PFSK-1 (cell line): ENCODE data around the gene LDAH.

ENCODE experiments used
- SIN3A ChIP-seq: IDR thresholded peaks from 2 replicates; pipeline ENCODE4 v1.6.1; 2012; ENCODE audit warnings: mild to moderate bottlenecking, low read length, moderate library complexity, borderline replicate concordance; ENCODE audit not compliant: insufficient read depth
- TF ChIP-seq, protein P1 (sequence below), 2 experiments: IDR thresholded peaks; 2 replicates each; pipeline versions ENCODE4 v1.6.1 to v1.8.0; 2011 to 2012; ENCODE audit warnings: low read depth in 2 of 2, low read length in 2 of 2, control low read depth in 1 of 2, inconsistent platforms in 1 of 2, mild to moderate bottlenecking in 1 of 2, moderate library complexity in 1 of 2; ENCODE audit not compliant: insufficient read depth in 1 of 2

DNA sequence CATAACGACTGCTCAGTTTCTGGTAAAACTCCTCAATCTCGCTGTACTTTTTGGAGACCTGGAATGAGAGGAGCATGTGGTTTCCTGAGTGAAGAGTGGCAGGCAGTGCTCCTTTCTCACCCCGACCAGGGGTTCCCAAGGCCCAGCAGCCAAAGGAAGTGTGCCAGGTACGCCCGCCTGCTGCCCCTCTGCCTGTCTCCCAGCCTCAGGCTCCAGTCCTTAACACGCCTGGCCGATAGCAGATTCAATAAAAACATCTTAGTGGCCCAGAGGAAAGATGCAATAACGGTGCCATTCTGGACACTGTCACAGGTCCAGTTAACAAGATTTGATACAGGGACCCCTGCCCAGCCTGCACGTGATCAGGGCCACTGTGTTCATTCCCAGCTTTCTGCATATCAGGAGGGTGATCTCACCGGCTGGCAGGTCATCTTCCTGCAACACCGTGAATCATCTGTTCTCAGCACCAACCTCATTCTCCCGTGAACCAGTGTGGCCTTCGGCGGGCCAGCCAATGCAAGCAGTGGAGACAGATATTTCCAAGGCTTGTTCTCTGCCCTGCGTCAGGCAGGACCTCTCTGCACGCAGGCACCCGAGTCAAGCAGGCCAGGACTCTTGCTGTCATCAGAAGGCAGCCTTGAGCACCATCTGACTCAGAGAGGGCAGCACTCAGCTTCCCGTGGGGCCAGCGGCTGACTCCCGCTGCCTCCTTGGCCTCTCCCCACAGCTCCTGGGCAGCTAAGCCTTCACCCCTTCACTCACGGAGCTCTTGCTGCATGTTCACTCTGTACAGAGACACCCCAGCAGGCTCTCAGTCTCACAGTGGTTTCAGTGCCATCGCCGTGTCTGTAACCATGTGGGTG is 181.5 kb downstream of the LDAH start:
- TF ChIP-seq, protein P1, sequence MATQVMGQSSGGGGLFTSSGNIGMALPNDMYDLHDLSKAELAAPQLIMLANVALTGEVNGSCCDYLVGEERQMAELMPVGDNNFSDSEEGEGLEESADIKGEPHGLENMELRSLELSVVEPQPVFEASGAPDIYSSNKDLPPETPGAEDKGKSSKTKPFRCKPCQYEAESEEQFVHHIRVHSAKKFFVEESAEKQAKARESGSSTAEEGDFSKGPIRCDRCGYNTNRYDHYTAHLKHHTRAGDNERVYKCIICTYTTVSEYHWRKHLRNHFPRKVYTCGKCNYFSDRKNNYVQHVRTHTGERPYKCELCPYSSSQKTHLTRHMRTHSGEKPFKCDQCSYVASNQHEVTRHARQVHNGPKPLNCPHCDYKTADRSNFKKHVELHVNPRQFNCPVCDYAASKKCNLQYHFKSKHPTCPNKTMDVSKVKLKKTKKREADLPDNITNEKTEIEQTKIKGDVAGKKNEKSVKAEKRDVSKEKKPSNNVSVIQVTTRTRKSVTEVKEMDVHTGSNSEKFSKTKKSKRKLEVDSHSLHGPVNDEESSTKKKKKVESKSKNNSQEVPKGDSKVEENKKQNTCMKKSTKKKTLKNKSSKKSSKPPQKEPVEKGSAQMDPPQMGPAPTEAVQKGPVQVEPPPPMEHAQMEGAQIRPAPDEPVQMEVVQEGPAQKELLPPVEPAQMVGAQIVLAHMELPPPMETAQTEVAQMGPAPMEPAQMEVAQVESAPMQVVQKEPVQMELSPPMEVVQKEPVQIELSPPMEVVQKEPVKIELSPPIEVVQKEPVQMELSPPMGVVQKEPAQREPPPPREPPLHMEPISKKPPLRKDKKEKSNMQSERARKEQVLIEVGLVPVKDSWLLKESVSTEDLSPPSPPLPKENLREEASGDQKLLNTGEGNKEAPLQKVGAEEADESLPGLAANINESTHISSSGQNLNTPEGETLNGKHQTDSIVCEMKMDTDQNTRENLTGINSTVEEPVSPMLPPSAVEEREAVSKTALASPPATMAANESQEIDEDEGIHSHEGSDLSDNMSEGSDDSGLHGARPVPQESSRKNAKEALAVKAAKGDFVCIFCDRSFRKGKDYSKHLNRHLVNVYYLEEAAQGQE (IDR thresholded peaks at IDR 0.05; ENCODE audit: insufficient read depth in 1 of 2, low read depth in 2 of 2, low read length in 2 of 2) = no peak
- TF ChIP-seq SIN3A = no peak
